Adipocyte (in vitro differentiated cells): ENCODE data around the gene SPSB1.

ENCODE experiments used
- DNase-seq: peaks from one replicate; pipeline ENCODE4 v3.0.0-alpha.2; 2015; ENCODE audit warnings: low read depth
- H3K27me3 ChIP-seq: replicated peaks from 2 replicates; pipeline ENCODE4 v1.7.0; 2013; ENCODE audit warnings: mild to moderate bottlenecking, low read length, moderate library complexity; ENCODE audit not compliant: control insufficient read depth, insufficient read depth
- H3K36me3 ChIP-seq: 2 replicates; pipeline ENCODE4 v1.7.0; 2013; ENCODE audit warnings: low read length, mild to moderate bottlenecking, moderate library complexity; ENCODE audit not compliant: control insufficient read depth, insufficient read depth, severe bottlenecking
- H3K4me1 ChIP-seq: 2 replicates; pipeline ENCODE4 v1.7.0; 2013; ENCODE audit warnings: mild to moderate bottlenecking, low read length, moderate library complexity; ENCODE audit not compliant: control insufficient read depth, insufficient read depth
- H3K4me3 ChIP-seq: 2 replicates; pipeline ENCODE4 v1.7.0; 2013; ENCODE audit warnings: mild to moderate bottlenecking, low read length, moderate library complexity
- H3K9ac ChIP-seq: 2 replicates; pipeline ENCODE4 v1.7.0; 2013; ENCODE audit warnings: mild to moderate bottlenecking, low read length, moderate library complexity
- H3K9me3 ChIP-seq: 2 replicates; pipeline ENCODE4 v1.7.0; 2013; ENCODE audit warnings: mild to moderate bottlenecking, low read length, moderate library complexity; ENCODE audit not compliant: control insufficient read depth

SPSB1 gene

GRCh38 chr1:9316080-9316444 lies 23.4 kb downstream of the SPSB1 start:
- no peak for DNase-seq
- Histone ChIP-seq H3K9ac (peak overlapping the region; percentile 61), H3K27me3 (no peaks in the 10 kb centered on the region), H3K4me1 (peaks cover 62% of the 10 kb centered on the region), H3K4me3 (peak overlapping the region; percentile 35), H3K36me3 (no peaks in the 10 kb centered on the region), H3K9me3 (no peaks in the 10 kb centered on the region)

- no peaks in the 10 kb centered on the region for H3K27me3 ChIP-seq
- H3K9me3 ChIP-seq, result no peaks in the 10 kb centered on the region
- no peaks in the 10 kb centered on the region for H3K36me3 ChIP-seq
- H3K9ac ChIP-seq, result peak overlapping the region; percentile 61
- no peak for DNase-seq
- peaks cover 66% of the 10 kb centered on the region for H3K4me1 ChIP-seq
- H3K4me3 ChIP-seq, result no peak overlapping the region
Observed at GRCh38 chr1:9316512-9316911, 23.8 kb downstream of the SPSB1 start.

GRCh38 chr1:9317072-9317471 lies 24.4 kb downstream of the SPSB1 start:
- H3K27me3 ChIP-seq, result no peaks in the 10 kb centered on the region

GRCh38 chr1:9317591-9318417 lies 25.1 kb downstream of the SPSB1 start:
- H3K4me3 ChIP-seq, result no peak overlapping the region
- no peaks in the 10 kb centered on the region for H3K9me3 ChIP-seq
- no peaks in the 10 kb centered on the region for H3K27me3 ChIP-seq
- H3K4me1 ChIP-seq, result peaks cover 63% of the 10 kb centered on the region
- H3K9ac ChIP-seq, result peak overlapping the region; percentile 18
- DNase-seq, result peak; percentile 53
- no peaks in the 10 kb centered on the region for H3K36me3 ChIP-seq

More at GRCh38 chr1:9317072-9317471, 24.4 kb downstream of the SPSB1 start:
- DNase-seq, result no peak
- H3K4me1 ChIP-seq, result peaks cover 71% of the 10 kb centered on the region
- H3K9me3 ChIP-seq, result no peaks in the 10 kb centered on the region
- no peak overlapping the region for H3K4me3 ChIP-seq
- peak overlapping the region; percentile 18 for H3K9ac ChIP-seq
- H3K36me3 ChIP-seq, result no peaks in the 10 kb centered on the region

GRCh38 chr1:9319208-9319788 lies 26.6 kb downstream of the SPSB1 start:
- Histone ChIP-seq H3K36me3 (no peaks in the 10 kb centered on the region), H3K9me3 (no peaks in the 10 kb centered on the region), H3K9ac (no peak overlapping the region), H3K4me3 (no peak overlapping the region), H3K4me1 (peaks cover 61% of the 10 kb centered on the region), H3K27me3 (no peaks in the 10 kb centered on the region)
- DNase-seq, result no peak

GRCh38 chr1:9319789-9320519 lies 27.3 kb downstream of the SPSB1 start:
- Histone ChIP-seq H3K27me3 (no peaks in the 10 kb centered on the region), H3K9me3 (no peaks in the 10 kb centered on the region), H3K4me3 (no peak overlapping the region), H3K36me3 (no peaks in the 10 kb centered on the region), H3K9ac (no peak overlapping the region), H3K4me1 (peaks cover 58% of the 10 kb centered on the region)
- no peak for DNase-seq

GRCh38 chr1:9320520-9321479 lies 28.1 kb downstream of the SPSB1 start:
- no peaks in the 10 kb centered on the region for H3K9me3 ChIP-seq
- H3K4me1 ChIP-seq, result peaks cover 57% of the 10 kb centered on the region
- peak overlapping the region; percentile 57 for H3K9ac ChIP-seq
- no peaks in the 10 kb centered on the region for H3K36me3 ChIP-seq
- H3K27me3 ChIP-seq, result no peaks in the 10 kb centered on the region
- no peak for DNase-seq
- peak overlapping the region; percentile 35 for H3K4me3 ChIP-seq

- Histone ChIP-seq H3K27me3 (no peaks in the 10 kb centered on the region), H3K9me3 (no peaks in the 10 kb centered on the region), H3K4me3 (peak overlapping the region; percentile 35), H3K4me1 (peaks cover 57% of the 10 kb centered on the region), H3K36me3 (no peaks in the 10 kb centered on the region), H3K9ac (peak overlapping the region; percentile 57)
- no peak for DNase-seq
Observed at GRCh38 chr1:9321480-9321849, 28.8 kb downstream of the SPSB1 start.

GRCh38 chr1:9321986-9322660 lies 29.4 kb downstream of the SPSB1 start:
- Histone ChIP-seq H3K9ac (no peak overlapping the region), H3K9me3 (no peaks in the 10 kb centered on the region), H3K4me1 (peaks cover 57% of the 10 kb centered on the region), H3K27me3 (no peaks in the 10 kb centered on the region), H3K36me3 (no peaks in the 10 kb centered on the region), H3K4me3 (no peak overlapping the region)
- no peak for DNase-seq

GRCh38 chr1:9322661-9323244 lies 30.1 kb downstream of the SPSB1 start:
- peaks cover 55% of the 10 kb centered on the region for H3K4me1 ChIP-seq
- H3K27me3 ChIP-seq, result no peaks in the 10 kb centered on the region
- no peaks in the 10 kb centered on the region for H3K9me3 ChIP-seq
- no peaks in the 10 kb centered on the region for H3K36me3 ChIP-seq
- H3K4me3 ChIP-seq, result no peak overlapping the region
- DNase-seq, result no peak
- no peak overlapping the region for H3K9ac ChIP-seq
